Heart right ventricle (tissue), 16 donors: ENCODE results near the gene CIDEA. TPM values are rescaled to one million over a fixed set of nuclear protein-coding genes. Genes with fewer than 3 reads are reported as not detected.
A peak's percentile ranks its signal among the peaks of the same experiment; 100 is the strongest.

Source experiments
- ATAC-seq, 8 donors: fragments of 200-7000 bp; cut with Tn5 transposase; one replicate each; pipeline ENCODE4 v1.9.1; 2020; ENCODE audit warnings: mild to moderate bottlenecking in 8 of 8, moderate library complexity in 8 of 8, moderate number of reproducible peaks in 1 of 8
- DNase-seq, 2 donors: peaks; one replicate each; pipeline ENCODE4 v3.0.0-alpha.2; 2020
- H3K27ac ChIP-seq, 10 donors: fragments of 200-600 bp; sonication (generic) in 2 of 10; one replicate each; pipeline versions ENCODE4 v1.5.0 to v1.8.0; 2020 to 2022; ENCODE audit warnings: mild to moderate bottlenecking in 3 of 10
- H3K27me3 ChIP-seq, 7 donors: fragments of 200-600 bp; one replicate each; pipeline ENCODE4 v1.8.0; 2021 to 2022; ENCODE audit warnings: mild to moderate bottlenecking in 2 of 7
- H3K36me3 ChIP-seq, 9 donors: fragments of 200-600 bp; sonication (generic) in 1 of 9; one replicate each; pipeline versions ENCODE4 v1.5.0 to v1.8.0; 2020 to 2022; ENCODE audit warnings: mild to moderate bottlenecking in 2 of 9
- H3K4me1 ChIP-seq, 9 donors: fragments of 200-600 bp; sonication (generic) in 1 of 9; one replicate each; pipeline versions ENCODE4 v1.5.0 to v1.8.0; 2020 to 2022; ENCODE audit warnings: mild to moderate bottlenecking in 4 of 9
- H3K4me3 ChIP-seq, 10 donors: fragments of 200-600 bp; sonication (generic) in 2 of 10; one replicate each; pipeline versions ENCODE4 v1.5.0 to v1.8.0; 2020 to 2022; ENCODE audit warnings: mild to moderate bottlenecking in 7 of 10, moderate library complexity in 2 of 10
- H3K9me3 ChIP-seq, 11 donors: fragments of 200-600 bp in 10 of 11; sonication (generic) in 2 of 11; one replicate each; pipeline versions ENCODE4 v1.5.0 to v1.8.0; 2013 to 2022; ENCODE audit warnings: mild to moderate bottlenecking in 2 of 11, control low read depth in 1 of 11, moderate library complexity in 1 of 11
- CTCF ChIP-seq, 9 donors: fragments of 200-600 bp; sonication (generic) in 2 of 9; IDR thresholded peaks; one replicate each; pipeline versions ENCODE4 v1.5.0 to v1.8.0; 2021 to 2022; ENCODE audit warnings: antibody characterized with exemption in 9 of 9, mild to moderate bottlenecking in 5 of 9, moderate library complexity in 1 of 9
- WGBS, 2 donors: extraction: QIAGEN DNeasy Blood & Tissue Kit; methylation state at CpG; one replicate each; pipeline ENCODE4 v1.1.7; 2013; ENCODE audit warnings: inconsistent platforms in 1 of 2; 5-methylcytosine and 5-hydroxymethylcytosine counted together
- intact Hi-C, 10 donors: fragments of 100-400 bp; cut with DNase I; formaldehyde crosslinking; loops; one replicate each; pipeline versions ENCODE4 v1.11.1 to v1.14.2; 2022
- polyA plus RNA-seq, 2 donors: library from polyadenylated mRNA; stranded (reverse); fragments of 200-250 nt; gene quantifications; one replicate each; pipeline ENCODE4 v1.2.3, GENCODE V29; 2013
- total RNA-seq, 10 donors: library from RNA; stranded (reverse); fragmentation: NEBNext Ultra II Directional in 3 of 10; extraction: Animal tissue kit (Norgen Biotek cat#: 25700) in 3 of 10; gene quantifications; one replicate each; pipeline versions ENCODE4 v1.2.1 to v1.2.4, GENCODE V29; 2021 to 2023
- donor health status: Arrhythmogenic right ventricular cardiomyopathy.
- donor health status: ischemic (EF 13 %, LVEDD 7.1; RV severe dilation, severe dysfunction).
- donor health status: healthy with polysubstance abuse.
- donor health status: DM: no; HTN: yes; CAD: no.
- donor health status: DM: no; HTN: no; CAD: no.
- donor health status: ischemic (EF 25% LVEDD 6.9; RV normal size, moderate dysfunction).
- donor health status: ischemic (EF 25% LVEDD 5.7; RV mildly dilated, moderate dysfunction).
- donor health status: healthy.
- donor health status: DM: yes; HTN: yes; CAD: no.
- donor health status: Ischemic cardiomyopathy.
- donor health status: ischemic (EF 35%, LVEDD 5.7; RV mildly dilated, moderate dysfunction).
- donor health status: nonischemic (EF 11% LVEDD 7.7; RV severe dilation, severe dysfunction).
- donor health status: DM: yes; HTN: yes; CAD: no.
- donor health status: PGD.
- donor health status: ischemic (EF 29% LVEDD 5.4; RV normal size, mild dysfunction).
- donor health status: nonischemic (EF 23%, LVEDD 6.1; RV moderate dilation, normal function).

Gene CIDEA
- total and polyA plus RNA-seq, 12 donors = 0.37 to 6.8 (median 1.4) TPM; not detected in 2

- no peaks in the 10 kb centered on the region for H3K9me3 ChIP-seq
- intact Hi-C loops = no loop called here
- H3K27me3 ChIP-seq = peaks cover 7 to 42% (median 26%) of the 10 kb centered on the region in 7 donors
- H3K4me3 ChIP-seq = no peak overlapping the region
- TF ChIP-seq CTCF (IDR thresholded peaks at IDR 0.05) = no peak
- H3K27ac ChIP-seq = no peak overlapping the region
- no peaks in the 10 kb centered on the region for H3K36me3 ChIP-seq
- H3K4me1 ChIP-seq = peaks cover 8 to 38% (median 21%) of the 10 kb centered on the region in 9 donors
- WGBS, 2 donors = 44 to 71% methylated on average over 4 of the region's 4 CpGs
- DNase-seq (no peak), ATAC-seq (peak in 4 of 8 donors; percentile 7 to 44 (median 30))
These were observed 1.5 kb downstream of the CIDEA start for GRCh38 chr18:12255626-12256026.

- Histone ChIP-seq H3K4me3 (no peak overlapping the region), H3K9me3 (no peaks in the 10 kb centered on the region), H3K27me3 (peaks cover 7 to 40% (median 26%) of the 10 kb centered on the region in 7 donors), H3K27ac (no peak overlapping the region), H3K4me1 (peaks cover 8 to 38% (median 21%) of the 10 kb centered on the region in 9 donors), H3K36me3 (no peaks in the 10 kb centered on the region)
- DNase-seq (peak in 1 of 2 donors; percentile 50), ATAC-seq (peak in 5 of 8 donors; percentile 25 to 47 (median 39))
- TF ChIP-seq CTCF (IDR thresholded peaks at IDR 0.05) = no peak
- intact Hi-C loops = no loop called here
- WGBS, 2 donors = 40% methylated on average over 6 of the region's 6 CpGs
These were observed 2.8 kb downstream of the CIDEA start for GRCh38 chr18:12256951-12257350.

- Histone ChIP-seq H3K9me3 (no peaks in the 10 kb centered on the region), H3K4me3 (no peak overlapping the region), H3K36me3 (no peaks in the 10 kb centered on the region), H3K27ac (no peak overlapping the region), H3K27me3 (peaks cover 7 to 29% (median 23%) of the 10 kb centered on the region in 7 donors), H3K4me1 (peaks cover 8 to 37% (median 18%) of the 10 kb centered on the region in 9 donors)
- TF ChIP-seq CTCF (IDR thresholded peaks at IDR 0.05) = no peak
- intact Hi-C loops = no loop called here
- no peak for DNase-seq
- no peak for ATAC-seq
- WGBS, 2 donors = 91 to 93% methylated on average over 21 of the region's 21 CpGs
These were observed 4.0 kb downstream of the CIDEA start for GRCh38 chr18:12257996-12258718.

- peak in 2 of 8 donors; percentile 16 to 28 for ATAC-seq
These were observed 4.9 kb downstream of the CIDEA start for GRCh38 chr18:12258719-12259705.

More at GRCh38 chr18:12258719-12259705, 4.9 kb downstream of the CIDEA start:
- H3K9me3 ChIP-seq = no peaks in the 10 kb centered on the region
- 88 to 93% methylated on average over 29 of the region's 29 CpGs for WGBS, 2 donors
- intact Hi-C loops = no loop called here
- no peak for DNase-seq
- TF ChIP-seq CTCF (IDR thresholded peaks at IDR 0.05) = no peak
- peaks cover 2 to 29% (median 10%) of the 10 kb centered on the region in 9 donors for H3K4me1 ChIP-seq
- peaks cover 2 to 21% (median 14%) of the 10 kb centered on the region in 7 donors for H3K27me3 ChIP-seq
- no peak overlapping the region for H3K27ac ChIP-seq
- H3K4me3 ChIP-seq = no peak overlapping the region
- H3K36me3 ChIP-seq = no peaks in the 10 kb centered on the region
